WERI-Rb-1 (cell line): ENCODE data around the gene MAD1L1.
A peak's percentile ranks its signal among the peaks of the same experiment; 100 is the strongest.

Experiments used
- DNase-seq: peaks from one replicate; pipeline ENCODE4 v3.0.0-alpha.2; 2020
- H3K27ac ChIP-seq: fragments of 250-450 bp; sonication (Bioruptor Pico); 2 replicates; pipeline ENCODE4 v1.5.1; 2020; ENCODE audit warnings: mild to moderate bottlenecking, moderate library complexity
- H3K27me3 ChIP-seq: fragments of 250-450 bp; sonication (Bioruptor Pico); 2 replicates; pipeline ENCODE4 v1.5.1; 2021; ENCODE audit warnings: mild to moderate bottlenecking, low read depth, moderate library complexity; ENCODE audit not compliant: insufficient read depth, severe bottlenecking
- H3K36me3 ChIP-seq: fragments of 250-450 bp; sonication (Bioruptor Pico); 2 replicates; pipeline ENCODE4 v1.5.1; 2020; ENCODE audit warnings: mild to moderate bottlenecking, moderate library complexity
- H3K4me3 ChIP-seq: 2 replicates; pipeline ENCODE4 v1.5.1; 2011; ENCODE audit warnings: low read depth, mild to moderate bottlenecking, control low read depth, low read length
- H3K9me3 ChIP-seq: fragments of 250-450 bp; sonication (Bioruptor Pico); 2 replicates; pipeline ENCODE4 v1.5.1; 2021; ENCODE audit warnings: mild to moderate bottlenecking, moderate library complexity; ENCODE audit not compliant: severe bottlenecking
- TF ChIP-seq, protein P1 (sequence below): IDR thresholded peaks from 2 replicates; pipeline ENCODE4 v1.5.1; 2011; ENCODE audit warnings: low read depth, mild to moderate bottlenecking, control low read depth, inconsistent platforms, low read length

Gene MAD1L1

GRCh38 chr7:2083362-2083761 is 149.4 kb downstream of the MAD1L1 start:
- Histone ChIP-seq H3K27me3 (no peaks in the 10 kb centered on the region), H3K27ac (peak overlapping the region; percentile 89), H3K36me3 (peaks cover 12% of the 10 kb centered on the region), H3K9me3 (no peaks in the 10 kb centered on the region), H3K4me3 (no peak overlapping the region)
- TF ChIP-seq, protein P1, sequence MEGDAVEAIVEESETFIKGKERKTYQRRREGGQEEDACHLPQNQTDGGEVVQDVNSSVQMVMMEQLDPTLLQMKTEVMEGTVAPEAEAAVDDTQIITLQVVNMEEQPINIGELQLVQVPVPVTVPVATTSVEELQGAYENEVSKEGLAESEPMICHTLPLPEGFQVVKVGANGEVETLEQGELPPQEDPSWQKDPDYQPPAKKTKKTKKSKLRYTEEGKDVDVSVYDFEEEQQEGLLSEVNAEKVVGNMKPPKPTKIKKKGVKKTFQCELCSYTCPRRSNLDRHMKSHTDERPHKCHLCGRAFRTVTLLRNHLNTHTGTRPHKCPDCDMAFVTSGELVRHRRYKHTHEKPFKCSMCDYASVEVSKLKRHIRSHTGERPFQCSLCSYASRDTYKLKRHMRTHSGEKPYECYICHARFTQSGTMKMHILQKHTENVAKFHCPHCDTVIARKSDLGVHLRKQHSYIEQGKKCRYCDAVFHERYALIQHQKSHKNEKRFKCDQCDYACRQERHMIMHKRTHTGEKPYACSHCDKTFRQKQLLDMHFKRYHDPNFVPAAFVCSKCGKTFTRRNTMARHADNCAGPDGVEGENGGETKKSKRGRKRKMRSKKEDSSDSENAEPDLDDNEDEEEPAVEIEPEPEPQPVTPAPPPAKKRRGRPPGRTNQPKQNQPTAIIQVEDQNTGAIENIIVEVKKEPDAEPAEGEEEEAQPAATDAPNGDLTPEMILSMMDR: no peak
- DNase-seq: no peak

- Histone ChIP-seq H3K36me3 (peaks cover 12% of the 10 kb centered on the region), H3K9me3 (no peaks in the 10 kb centered on the region), H3K4me3 (no peak overlapping the region), H3K27ac (peak overlapping the region; percentile 89), H3K27me3 (no peaks in the 10 kb centered on the region)
- DNase-seq: peak; percentile 72
- TF ChIP-seq, protein P1: no peak
Observed at GRCh38 chr7:2082139-2082998, 150.4 kb downstream of the MAD1L1 start.

DNA sequence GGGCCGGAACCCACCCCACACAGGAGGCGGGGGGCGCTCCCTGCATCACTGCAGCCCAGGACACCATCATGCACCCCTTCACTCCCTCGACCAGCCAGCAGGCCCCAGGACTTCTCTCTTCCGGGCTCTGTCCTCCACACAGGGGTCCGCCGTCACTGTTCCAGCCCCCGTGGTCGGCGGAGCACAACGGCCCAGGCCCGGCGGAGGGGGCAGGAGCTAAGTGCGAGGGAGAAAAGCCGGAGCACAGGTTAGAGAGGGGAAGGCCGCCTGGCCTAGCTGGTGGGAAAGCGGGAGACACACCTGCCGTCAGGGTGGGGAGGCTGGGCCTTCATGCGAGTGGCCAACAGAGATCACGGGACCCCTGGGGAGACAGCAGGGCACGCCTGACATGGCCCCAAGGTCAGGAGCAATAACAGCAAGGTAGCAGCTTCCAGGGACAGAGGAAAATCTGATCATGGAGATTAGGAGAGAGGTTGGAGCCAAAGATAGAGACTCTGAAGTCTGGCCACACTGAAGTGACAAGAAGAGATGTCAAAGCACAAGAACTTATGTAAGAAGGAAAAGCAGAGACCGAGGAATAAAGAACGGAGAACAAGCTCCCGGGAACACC is 151.1 kb downstream of the MAD1L1 start:
- DNase-seq: peak; percentile 75
- Histone ChIP-seq H3K4me3 (no peak overlapping the region), H3K27ac (peak overlapping the region; percentile 89), H3K27me3 (no peaks in the 10 kb centered on the region), H3K9me3 (no peaks in the 10 kb centered on the region), H3K36me3 (peaks cover 12% of the 10 kb centered on the region)
- TF ChIP-seq, protein P1: no peak

- no peak overlapping the region for H3K4me3 ChIP-seq
- H3K9me3 ChIP-seq: no peaks in the 10 kb centered on the region
- peak overlapping the region; percentile 90 for H3K27ac ChIP-seq
- peaks cover 12% of the 10 kb centered on the region for H3K36me3 ChIP-seq
- no peaks in the 10 kb centered on the region for H3K27me3 ChIP-seq
- no peak for DNase-seq
- TF ChIP-seq, protein P1: no peak
Observed at GRCh38 chr7:2080477-2080876, 152.3 kb downstream of the MAD1L1 start.

DNA sequence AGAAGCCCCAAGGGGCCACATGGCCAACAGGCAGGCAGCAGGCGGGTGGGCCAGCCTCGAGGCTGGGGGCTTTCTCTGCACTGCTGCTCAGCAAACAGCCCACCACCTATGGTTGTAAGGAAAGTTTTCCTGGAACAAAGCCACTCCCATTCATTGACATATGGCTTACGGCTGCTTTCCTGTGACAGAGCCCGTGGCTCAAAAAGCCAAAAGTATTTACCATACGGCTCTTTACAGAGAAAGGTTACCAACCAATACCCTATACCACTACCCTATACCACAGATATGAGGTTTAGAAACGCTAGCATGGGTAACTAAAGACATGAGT is 152.7 kb downstream of the MAD1L1 start:
- DNase-seq: no peak
- Histone ChIP-seq H3K27ac (peak overlapping the region; percentile 90), H3K27me3 (no peaks in the 10 kb centered on the region), H3K9me3 (no peaks in the 10 kb centered on the region), H3K4me3 (no peak overlapping the region), H3K36me3 (peaks cover 12% of the 10 kb centered on the region)
- TF ChIP-seq, protein P1: no peak
